ENCODE measurements around the gene RPL15.

GRCh38 chr3:23952646-23953045 is 35.7 kb downstream of the RPL15 start:
- TF ChIP-seq CTCF (IDR thresholded peaks at IDR 0.05): no peak
- no peak for TF ChIP-seq EP300 (IDR thresholded peaks at IDR 0.05)
- TF ChIP-seq POLR2A (IDR thresholded peaks at IDR 0.05): no peak

All from tibial nerve (tissue), 4 donors.